AG10803 (cell line): Measurements from ENCODE around the gene RBM10.

Source experiments
- DNase-seq: peaks from one replicate; pipeline ENCODE4 v3.0.0; 2010; ENCODE audit warnings: low read depth
- H3K4me3 ChIP-seq: 2 replicates; pipeline ENCODE4 v1.5.1; 2011; ENCODE audit warnings: mild to moderate bottlenecking, low read length, control low read depth
- TF ChIP-seq, protein P1 (sequence below): conservative IDR thresholded peaks from 2 replicates; pipeline ENCODE4 v1.5.1; 2011; ENCODE audit warnings: mild to moderate bottlenecking, low read length, control low read depth, inconsistent platforms

The RBM10 gene

DNA sequence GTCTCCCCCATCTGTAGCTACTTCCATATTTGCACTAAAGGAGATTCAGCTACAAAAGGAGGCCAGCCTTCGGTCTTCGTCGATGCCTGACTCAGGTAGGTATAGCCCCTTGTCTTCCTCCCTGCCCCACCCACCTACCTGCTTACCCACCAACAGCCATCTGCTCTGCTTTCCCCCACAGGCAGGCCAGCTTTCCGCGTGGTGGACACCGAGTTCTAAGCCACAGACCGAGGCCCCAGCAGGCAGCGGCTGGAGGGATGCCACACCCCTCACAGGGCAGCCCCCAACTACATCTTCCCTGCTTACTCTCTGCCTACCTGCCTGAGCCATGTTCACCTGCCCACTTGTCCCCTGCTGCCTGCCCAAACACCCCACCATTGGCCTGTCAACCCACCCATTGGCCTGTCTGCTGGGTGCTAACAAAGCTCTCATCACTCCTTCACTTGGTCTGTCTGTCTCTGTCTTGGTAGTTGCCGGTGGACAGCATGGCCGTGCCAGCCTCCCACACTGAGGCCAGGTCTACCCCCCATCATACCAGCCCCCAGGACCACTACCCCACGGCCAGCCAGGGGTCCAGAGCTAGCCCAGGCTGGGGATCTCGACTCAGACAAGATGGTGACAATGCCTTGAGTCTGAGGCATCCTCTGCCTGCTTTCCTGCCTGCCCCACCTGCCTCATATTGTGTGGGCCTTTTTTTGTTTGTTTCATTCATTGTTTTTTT lies 83.7 kb downstream of the RBM10 start:
- H3K4me3 ChIP-seq, result no peak overlapping the region
- TF ChIP-seq, protein P1, sequence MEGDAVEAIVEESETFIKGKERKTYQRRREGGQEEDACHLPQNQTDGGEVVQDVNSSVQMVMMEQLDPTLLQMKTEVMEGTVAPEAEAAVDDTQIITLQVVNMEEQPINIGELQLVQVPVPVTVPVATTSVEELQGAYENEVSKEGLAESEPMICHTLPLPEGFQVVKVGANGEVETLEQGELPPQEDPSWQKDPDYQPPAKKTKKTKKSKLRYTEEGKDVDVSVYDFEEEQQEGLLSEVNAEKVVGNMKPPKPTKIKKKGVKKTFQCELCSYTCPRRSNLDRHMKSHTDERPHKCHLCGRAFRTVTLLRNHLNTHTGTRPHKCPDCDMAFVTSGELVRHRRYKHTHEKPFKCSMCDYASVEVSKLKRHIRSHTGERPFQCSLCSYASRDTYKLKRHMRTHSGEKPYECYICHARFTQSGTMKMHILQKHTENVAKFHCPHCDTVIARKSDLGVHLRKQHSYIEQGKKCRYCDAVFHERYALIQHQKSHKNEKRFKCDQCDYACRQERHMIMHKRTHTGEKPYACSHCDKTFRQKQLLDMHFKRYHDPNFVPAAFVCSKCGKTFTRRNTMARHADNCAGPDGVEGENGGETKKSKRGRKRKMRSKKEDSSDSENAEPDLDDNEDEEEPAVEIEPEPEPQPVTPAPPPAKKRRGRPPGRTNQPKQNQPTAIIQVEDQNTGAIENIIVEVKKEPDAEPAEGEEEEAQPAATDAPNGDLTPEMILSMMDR, result no peak
- DNase-seq, result no peak

DNA sequence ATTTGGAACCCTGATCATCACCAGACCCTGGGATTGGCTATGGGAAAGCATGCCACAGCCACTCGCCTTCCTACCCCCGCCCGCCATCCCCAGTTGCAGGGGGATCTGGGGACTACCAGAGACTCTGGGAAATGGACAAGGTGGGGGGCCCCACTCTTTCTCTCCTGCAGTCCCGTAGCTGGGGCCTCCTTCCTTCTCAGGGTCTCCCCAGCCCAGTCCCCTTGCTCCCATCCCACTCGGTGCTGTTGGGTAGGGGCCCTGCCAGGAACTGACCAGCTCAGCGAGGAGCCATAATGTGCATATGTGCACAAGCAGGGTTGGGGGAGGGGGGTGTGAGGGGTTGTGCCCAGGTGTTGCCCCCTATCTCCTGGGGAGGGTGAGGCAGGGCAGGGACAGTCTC lies 84.4 kb downstream of the RBM10 start:
- no peak overlapping the region for H3K4me3 ChIP-seq
- DNase-seq, result no peak
- TF ChIP-seq, protein P1, result no peak

DNA sequence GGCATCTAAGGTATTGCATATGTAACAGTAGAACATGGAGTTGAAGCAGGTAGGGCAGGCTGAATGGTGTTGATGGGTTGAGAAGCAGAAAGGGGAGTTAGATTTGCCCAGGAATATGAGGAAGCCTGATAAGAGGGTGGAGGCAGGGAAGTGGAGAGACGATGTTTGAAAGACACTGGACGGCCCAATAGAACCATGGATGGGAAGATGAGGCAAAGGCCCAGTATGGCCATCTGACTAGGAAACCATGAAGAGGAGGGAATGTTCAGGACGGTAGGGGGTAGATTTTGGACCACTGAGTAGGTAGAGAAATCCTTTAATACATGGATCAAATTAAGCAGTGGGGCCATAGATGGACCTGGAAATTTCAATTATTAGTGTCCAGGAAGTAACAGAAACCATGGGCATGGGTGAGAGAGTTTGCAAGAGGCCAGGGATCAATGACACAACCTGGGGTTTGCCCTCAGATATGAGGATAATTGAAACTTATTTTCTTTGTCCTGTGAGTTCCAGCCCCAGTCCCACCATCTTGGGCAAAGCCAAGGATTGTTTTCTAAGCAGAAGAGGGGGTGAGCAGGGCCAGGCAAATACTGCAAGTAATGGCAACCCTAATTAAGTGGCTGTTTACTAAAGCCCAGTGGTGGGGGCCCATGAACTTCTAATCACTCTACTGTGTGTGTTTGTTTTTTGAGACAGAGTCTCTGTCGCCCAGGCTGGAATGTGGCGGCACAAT lies 85.3 kb downstream of the RBM10 start:
- TF ChIP-seq, protein P1, result no peak
- no peak overlapping the region for H3K4me3 ChIP-seq
- no peak for DNase-seq

DNA sequence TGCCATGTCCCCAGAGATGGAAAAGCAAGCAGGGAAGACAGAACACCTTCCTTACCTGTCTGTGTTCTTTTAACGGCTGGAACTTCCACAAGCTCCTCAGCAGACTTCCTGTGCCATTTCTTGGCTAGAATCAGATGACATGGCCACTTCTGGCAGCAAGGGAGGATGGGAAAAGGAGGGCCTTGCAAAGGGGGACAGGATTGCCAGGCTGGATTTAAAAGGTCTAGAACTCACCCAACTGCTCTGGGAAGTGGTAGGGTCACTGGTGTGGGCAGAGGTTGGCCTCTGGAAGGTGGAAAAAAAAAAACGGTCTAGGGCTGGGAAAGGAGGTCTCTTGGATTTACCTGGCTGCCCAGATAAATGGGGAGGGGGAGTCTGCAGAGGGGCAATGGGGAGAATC lies 86.1 kb downstream of the RBM10 start:
- TF ChIP-seq, protein P1, result no peak
- DNase-seq, result no peak

DNA sequence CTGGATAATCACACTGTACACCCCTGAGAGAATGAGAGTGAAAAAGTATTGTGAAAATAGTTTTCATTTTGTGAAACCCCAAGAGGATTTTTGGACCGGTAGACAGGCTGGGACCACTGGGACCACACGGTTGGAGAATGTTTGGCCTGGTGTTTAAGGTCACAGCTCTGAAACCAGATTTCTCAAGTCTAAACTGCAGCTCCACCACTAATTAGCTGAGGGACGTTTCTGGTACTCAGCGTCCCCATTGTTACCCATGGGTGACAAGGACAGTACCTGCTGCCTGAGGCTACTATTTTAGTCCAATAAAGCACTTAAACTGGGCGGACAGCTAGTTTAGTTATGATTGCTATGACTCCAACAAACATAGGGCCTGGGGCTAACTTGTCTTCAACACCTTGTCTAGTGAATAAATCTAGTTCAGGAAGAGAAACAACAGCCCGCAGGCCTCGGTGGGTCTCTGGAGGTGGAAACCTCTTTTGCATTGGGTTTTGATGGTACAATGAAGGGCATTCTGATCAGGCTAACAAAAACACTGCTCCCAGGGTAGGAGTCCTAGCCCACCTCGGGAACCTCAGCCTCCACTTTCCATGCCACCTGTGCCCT lies 87.3 kb downstream of the RBM10 start:
- peak overlapping the region; percentile 75 for H3K4me3 ChIP-seq
- no peak for DNase-seq
- TF ChIP-seq, protein P1, result no peak

More for the DNA sequence above, 86.1 kb downstream of the RBM10 start:
- H3K4me3 ChIP-seq, result no peak overlapping the region

DNA sequence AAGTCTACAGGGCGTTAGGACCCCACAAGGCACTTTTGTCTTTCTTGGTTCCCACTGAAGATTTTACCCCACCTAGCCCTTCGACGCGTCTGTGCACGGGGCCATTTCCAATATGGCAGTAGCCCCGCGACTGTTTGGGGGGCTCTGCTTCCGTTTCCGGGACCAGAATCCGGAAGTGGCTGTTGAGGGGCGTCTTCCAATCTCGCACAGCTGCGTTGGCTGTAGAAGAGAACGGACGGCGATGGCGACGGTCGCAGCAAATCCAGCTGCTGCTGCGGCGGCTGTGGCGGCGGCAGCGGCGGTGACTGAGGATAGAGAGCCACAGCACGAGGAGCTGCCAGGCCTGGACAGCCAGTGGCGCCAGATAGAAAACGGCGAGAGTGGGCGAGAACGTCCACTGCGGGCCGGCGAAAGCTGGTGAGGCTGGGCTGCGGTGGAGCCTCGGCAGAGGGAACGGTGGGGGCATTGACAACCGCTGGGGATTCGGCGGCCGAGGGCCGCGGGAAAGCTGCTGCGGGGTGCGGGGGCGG lies 87.8 kb downstream of the RBM10 start, which contains the start of gene USP11:
Gene USP11 (plus strand): TSS at position 207 of the 530 bp plus-strand sequence. CDS start 35 bp downstream, at position 242.
- peak; percentile 41 for DNase-seq
- TF ChIP-seq, protein P1, result no peak

More for the DNA sequence above, 87.8 kb downstream of the RBM10 start, which contains the start of gene USP11:
- H3K4me3 ChIP-seq, result peak within 1 kb of the TSS; percentile 75
